KOPT-K1 (cell line): ENCODE data around the gene PDLIM4.

ENCODE experiments used
- H3K27ac ChIP-seq: fragments of 200-600 bp; sonication (generic); 2 replicates; pipeline ENCODE4 v1.5.1; 2016; ENCODE audit warnings: antibody characterized with exemption, mild to moderate bottlenecking, low read depth, low read length; ENCODE audit not compliant: poor library complexity, severe bottlenecking
- H3K36me3 ChIP-seq: fragments of 200-600 bp; sonication (generic); 2 replicates; pipeline ENCODE4 v1.5.1; 2017; ENCODE audit warnings: antibody characterized with exemption, mild to moderate bottlenecking, low read length, moderate library complexity; ENCODE audit not compliant: insufficient read depth
- H3K9me3 ChIP-seq: fragments of 200-600 bp; sonication (generic); 2 replicates; pipeline ENCODE4 v1.5.1; 2017; ENCODE audit warnings: antibody characterized with exemption, low read length, mild to moderate bottlenecking; ENCODE audit not compliant: insufficient read depth, poor library complexity, severe bottlenecking

Gene PDLIM4

GRCh38 chr5:132256086-132256782, 1.3 kb upstream of the PDLIM4 start:
- Histone ChIP-seq H3K36me3 (no peaks in the 10 kb centered on the region), H3K27ac (no peak overlapping the region)

GRCh38 chr5:132256783-132257130, 739 bp upstream of the PDLIM4 start:
- H3K9me3 ChIP-seq: no peaks in the 10 kb centered on the region
- no peak overlapping the region for H3K27ac ChIP-seq
- no peaks in the 10 kb centered on the region for H3K36me3 ChIP-seq

More at GRCh38 chr5:132256086-132256782, 1.3 kb upstream of the PDLIM4 start:
- no peaks in the 10 kb centered on the region for H3K9me3 ChIP-seq

DNA sequence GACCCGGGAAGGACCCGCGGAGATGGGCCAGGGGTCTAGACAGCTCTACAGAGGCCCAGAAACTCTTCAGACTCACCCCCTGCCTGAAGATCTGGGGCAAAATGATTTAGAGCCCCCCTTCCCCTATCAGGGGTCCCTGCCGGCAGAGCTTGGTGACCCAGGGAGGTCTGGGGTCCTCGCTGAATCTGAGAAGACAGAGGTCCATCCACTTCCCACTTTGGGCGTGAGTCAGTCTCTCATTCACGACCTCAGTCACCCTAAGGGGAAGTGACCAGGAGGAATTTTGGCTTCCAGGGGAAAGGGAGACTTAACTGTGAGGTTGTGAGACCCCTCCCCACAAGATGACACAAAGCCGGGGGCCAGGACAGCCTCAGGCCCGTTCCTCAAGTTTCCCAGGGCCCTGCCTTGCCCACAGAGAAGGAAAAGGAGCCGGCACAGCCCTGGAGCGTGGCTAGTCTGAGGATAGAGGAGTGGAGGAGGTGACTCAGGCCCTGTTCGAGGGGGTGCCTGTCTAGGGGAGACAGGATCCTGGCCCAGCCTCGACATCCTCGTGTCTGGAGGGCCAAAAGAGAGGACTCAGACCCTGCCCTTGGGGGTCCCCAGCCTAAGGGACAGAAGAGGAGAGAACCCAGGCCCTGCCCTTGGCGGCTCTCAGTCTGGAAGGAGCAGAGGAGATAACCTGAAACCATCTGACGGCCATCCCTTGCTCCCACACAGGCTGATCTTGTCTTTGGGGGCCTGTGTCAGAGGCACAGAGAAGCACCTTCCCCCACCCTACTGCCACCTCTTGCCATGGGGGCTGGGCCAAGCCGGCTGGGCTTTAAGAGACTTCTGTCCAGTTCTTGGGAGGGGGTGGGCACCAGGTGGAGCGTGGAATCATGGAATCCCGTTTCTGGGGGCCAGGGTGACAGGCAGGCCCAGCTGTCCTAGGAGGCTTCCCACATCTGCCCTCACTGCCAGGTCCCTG, 889 bp downstream of the PDLIM4 start:
- no peaks in the 10 kb centered on the region for H3K36me3 ChIP-seq
- no peak overlapping the region for H3K27ac ChIP-seq
- H3K9me3 ChIP-seq: no peaks in the 10 kb centered on the region

- Histone ChIP-seq H3K27ac (no peak overlapping the region), H3K9me3 (no peaks in the 10 kb centered on the region), H3K36me3 (no peaks in the 10 kb centered on the region)
These were observed 1.8 kb downstream of the PDLIM4 start for GRCh38 chr5:132259069-132259851.

DNA sequence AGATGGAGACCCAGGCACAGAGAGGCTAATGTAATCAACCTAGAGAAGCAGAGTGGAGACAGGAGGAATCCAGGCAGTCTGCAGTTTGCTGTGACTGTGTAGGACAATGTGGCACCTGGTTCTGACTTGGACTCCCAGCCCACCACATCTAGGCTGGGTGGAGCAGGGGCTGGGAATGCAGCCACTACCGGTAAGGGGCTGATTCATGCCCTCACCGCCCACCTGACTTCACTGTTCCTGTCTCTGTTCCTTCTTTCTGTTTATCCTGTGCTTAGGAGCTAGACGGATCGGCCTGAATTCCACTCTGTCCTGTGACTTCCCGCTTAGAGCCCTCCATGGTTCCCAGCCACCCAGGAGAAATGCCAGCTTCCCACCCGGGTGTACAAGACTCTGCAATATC, 2.6 kb downstream of the PDLIM4 start:
- H3K36me3 ChIP-seq: no peaks in the 10 kb centered on the region
- no peaks in the 10 kb centered on the region for H3K9me3 ChIP-seq
- H3K27ac ChIP-seq: no peak overlapping the region

- no peak overlapping the region for H3K27ac ChIP-seq
- H3K9me3 ChIP-seq: no peaks in the 10 kb centered on the region
- H3K36me3 ChIP-seq: no peaks in the 10 kb centered on the region
These were observed 3.4 kb downstream of the PDLIM4 start for GRCh38 chr5:132260714-132261551.

DNA sequence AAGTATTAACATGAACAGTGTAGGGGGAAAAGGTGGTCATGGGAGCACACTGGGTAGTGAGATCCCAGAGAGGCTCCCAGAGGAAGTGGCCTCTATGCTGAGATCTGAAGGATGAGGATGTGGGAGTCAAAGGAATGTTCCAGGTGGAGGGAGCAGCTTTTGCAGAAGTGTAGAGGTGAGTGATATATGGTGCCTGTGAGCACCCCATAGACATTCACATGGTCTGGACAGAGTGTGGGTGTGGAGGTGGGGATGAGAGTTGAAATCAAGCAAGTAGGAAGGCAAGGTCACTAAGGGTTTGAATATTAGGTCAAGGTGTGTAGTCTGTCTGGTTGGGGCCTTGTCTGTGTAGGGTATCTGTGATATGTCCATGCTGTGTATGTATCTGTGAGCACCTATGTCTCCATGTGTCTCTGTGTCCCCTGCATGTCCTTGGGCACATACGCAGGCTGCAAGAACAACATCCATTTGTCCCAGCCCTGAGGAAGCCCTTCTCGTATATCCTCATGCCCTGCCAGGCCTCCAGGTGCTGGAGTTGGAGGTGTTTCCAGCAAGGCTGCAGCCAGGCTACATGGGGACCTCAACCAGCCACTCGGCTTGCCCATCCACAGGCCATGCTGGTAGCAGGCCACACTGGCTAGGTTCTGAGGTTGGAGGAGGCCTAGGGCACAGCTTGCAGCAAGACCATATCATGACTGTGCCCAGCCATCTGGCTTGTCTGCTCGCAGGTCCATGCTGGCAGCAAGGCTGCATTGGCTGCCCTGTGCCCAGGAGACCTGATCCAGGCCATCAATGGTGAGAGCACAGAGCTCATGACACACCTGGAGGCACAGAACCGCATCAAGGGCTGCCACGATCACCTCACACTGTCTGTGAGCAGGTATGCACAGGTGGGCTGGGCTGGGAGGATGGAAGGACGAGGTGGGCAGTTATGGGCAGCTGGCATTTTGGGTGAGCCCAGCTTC, 4.7 kb downstream of the PDLIM4 start:
- H3K36me3 ChIP-seq: no peaks in the 10 kb centered on the region
- H3K27ac ChIP-seq: no peak overlapping the region
- no peaks in the 10 kb centered on the region for H3K9me3 ChIP-seq

DNA sequence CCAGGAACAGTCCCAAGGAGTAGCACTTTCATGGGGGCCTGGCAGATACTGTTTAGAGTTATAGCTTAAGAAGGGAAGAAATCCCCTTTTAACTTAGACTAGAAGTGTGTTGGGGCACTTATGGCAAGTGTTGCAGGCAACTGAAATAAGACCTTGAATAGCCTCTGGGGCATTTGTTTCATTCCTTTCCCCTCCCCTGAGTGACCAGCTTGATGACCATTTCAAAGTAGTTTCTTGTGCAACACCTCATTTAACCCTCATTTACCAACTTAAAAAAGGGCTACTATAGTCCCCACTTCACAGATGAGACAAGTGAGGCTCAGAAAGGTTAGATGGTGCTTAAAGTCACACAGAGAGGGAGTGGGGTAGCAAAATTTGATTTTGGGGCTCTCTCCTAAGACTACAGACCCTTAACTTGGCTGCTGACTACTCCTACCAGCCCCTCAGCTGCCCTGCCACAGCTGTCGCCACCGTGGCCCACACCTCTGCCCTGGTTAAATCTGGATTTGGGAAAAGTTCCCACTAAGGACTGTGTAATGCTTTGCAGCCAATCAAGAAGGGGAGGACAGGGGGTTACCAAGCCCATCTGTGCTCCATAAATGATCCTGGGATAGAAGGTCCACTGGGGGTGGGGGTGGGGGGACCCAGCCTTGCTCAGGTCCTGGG, 5.5 kb downstream of the PDLIM4 start:
- Histone ChIP-seq H3K36me3 (no peaks in the 10 kb centered on the region), H3K27ac (no peak overlapping the region), H3K9me3 (no peaks in the 10 kb centered on the region)

- no peak overlapping the region for H3K27ac ChIP-seq
These were observed 6.2 kb downstream of the PDLIM4 start for GRCh38 chr5:132263548-132264261.

DNA sequence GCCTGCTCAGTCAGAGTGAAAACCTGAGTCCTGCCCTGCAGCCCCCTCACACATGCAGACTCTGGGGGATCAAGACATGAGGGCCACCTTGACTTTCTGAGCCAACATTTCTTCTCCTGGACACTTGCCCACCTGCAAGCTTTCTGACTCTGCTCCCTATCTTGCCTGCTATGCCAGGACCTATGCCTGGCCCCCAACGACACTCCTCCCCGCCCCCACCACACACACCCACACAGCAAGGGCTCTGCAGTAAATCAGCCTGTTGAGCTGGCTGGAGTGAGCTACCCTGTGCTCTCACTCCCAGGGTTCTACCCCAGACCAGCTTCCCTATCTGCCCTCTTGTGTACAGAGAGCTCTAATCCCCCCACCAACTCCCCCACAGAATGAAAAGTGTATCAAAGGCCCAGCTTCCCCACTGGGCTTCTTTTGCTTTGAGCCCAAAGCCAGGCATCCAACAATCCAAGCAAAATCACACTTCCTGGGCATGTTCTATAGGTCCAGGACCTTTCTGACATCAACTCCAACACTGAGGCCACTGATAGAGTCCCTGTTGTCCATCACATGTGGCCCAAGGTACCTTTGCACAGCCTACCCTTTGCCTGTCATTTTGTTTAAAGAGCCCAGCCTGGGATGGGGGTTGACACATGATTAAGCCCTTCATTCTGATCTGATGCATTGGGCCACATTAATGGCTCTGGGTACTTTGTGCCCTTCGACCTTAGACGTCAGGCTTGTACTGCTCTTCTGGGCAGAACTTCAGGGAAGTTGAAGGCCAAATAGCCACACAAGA, 7.2 kb downstream of the PDLIM4 start:
- H3K27ac ChIP-seq: no peak overlapping the region

More at GRCh38 chr5:132263548-132264261, 6.2 kb downstream of the PDLIM4 start:
- Histone ChIP-seq H3K9me3 (no peaks in the 10 kb centered on the region), H3K36me3 (no peaks in the 10 kb centered on the region)

GRCh38 chr5:132265336-132266030, 8.0 kb downstream of the PDLIM4 start:
- Histone ChIP-seq H3K27ac (no peak overlapping the region), H3K36me3 (no peaks in the 10 kb centered on the region)

More for the DNA sequence above, 7.2 kb downstream of the PDLIM4 start:
- Histone ChIP-seq H3K36me3 (no peaks in the 10 kb centered on the region), H3K9me3 (no peaks in the 10 kb centered on the region)

More at GRCh38 chr5:132265336-132266030, 8.0 kb downstream of the PDLIM4 start:
- no peaks in the 10 kb centered on the region for H3K9me3 ChIP-seq
